WERI-Rb-1 (cell line): Measurements from ENCODE around the gene OR9K2.
"Not testable (repeated sequence)": the region's sequence is repeated elsewhere in the genome, so short reads cannot be mapped to it uniquely, and the experiment has no call there.

ENCODE experiments used
- DNase-seq: peaks from one replicate; pipeline ENCODE4 v3.0.0-alpha.2; 2020
- H3K27ac ChIP-seq: fragments of 250-450 bp; sonication (Bioruptor Pico); 2 replicates; pipeline ENCODE4 v1.5.1; 2020; ENCODE audit warnings: mild to moderate bottlenecking, moderate library complexity
- H3K27me3 ChIP-seq: fragments of 250-450 bp; sonication (Bioruptor Pico); 2 replicates; pipeline ENCODE4 v1.5.1; 2021; ENCODE audit warnings: mild to moderate bottlenecking, low read depth, moderate library complexity; ENCODE audit not compliant: insufficient read depth, severe bottlenecking
- H3K36me3 ChIP-seq: fragments of 250-450 bp; sonication (Bioruptor Pico); 2 replicates; pipeline ENCODE4 v1.5.1; 2020; ENCODE audit warnings: mild to moderate bottlenecking, moderate library complexity
- H3K4me3 ChIP-seq: 2 replicates; pipeline ENCODE4 v1.5.1; 2011; ENCODE audit warnings: low read depth, mild to moderate bottlenecking, control low read depth, low read length
- H3K9me3 ChIP-seq: fragments of 250-450 bp; sonication (Bioruptor Pico); 2 replicates; pipeline ENCODE4 v1.5.1; 2021; ENCODE audit warnings: mild to moderate bottlenecking, moderate library complexity; ENCODE audit not compliant: severe bottlenecking
- TF ChIP-seq, protein P1 (sequence below): IDR thresholded peaks from 2 replicates; pipeline ENCODE4 v1.5.1; 2011; ENCODE audit warnings: low read depth, mild to moderate bottlenecking, control low read depth, inconsistent platforms, low read length

OR9K2 gene

DNA sequence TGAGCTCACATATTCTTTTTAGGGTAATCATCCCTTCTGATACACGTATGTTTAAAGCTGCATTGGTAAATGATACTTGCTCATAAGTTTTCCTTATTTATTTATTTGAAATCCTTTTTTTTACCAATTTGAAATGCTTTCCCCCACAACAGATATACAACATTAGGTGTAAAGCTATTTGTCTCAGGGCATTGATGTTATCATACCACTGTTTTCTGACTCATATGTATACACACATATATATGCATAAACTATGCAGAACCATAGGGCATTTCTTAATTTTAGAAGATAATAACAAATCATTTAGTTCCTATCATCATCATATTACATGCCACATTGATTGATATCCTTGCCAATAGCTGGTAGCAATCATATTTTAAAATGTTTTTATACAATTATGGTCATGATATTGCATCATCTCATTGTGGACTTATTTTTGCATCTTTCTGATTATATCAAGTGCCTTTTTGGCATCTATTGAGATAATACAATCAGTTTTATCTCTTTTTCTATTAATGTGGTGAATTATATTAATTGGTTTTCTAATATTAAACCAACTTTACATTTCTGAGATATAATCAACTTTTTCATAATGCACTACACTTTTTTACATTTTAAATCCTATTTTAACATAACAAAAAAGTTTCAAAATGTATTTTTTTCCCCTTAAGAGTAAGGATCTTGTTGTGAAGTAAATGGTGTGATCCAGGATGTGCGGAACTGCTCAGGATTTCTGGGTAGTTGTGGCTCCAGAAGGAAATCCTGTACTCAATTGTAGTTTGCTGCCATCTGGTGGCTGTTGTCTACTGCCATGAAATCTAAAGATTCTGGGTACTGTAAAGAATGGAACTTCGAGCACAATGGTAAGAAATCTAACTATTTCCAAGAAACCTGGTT, 16.7 kb downstream of the OR9K2 start:
- H3K9me3 ChIP-seq = no peaks in the 10 kb centered on the region
- H3K27me3 ChIP-seq = peaks cover 5% of the 10 kb centered on the region
- DNase-seq = peak; percentile 59
- TF ChIP-seq, protein P1, sequence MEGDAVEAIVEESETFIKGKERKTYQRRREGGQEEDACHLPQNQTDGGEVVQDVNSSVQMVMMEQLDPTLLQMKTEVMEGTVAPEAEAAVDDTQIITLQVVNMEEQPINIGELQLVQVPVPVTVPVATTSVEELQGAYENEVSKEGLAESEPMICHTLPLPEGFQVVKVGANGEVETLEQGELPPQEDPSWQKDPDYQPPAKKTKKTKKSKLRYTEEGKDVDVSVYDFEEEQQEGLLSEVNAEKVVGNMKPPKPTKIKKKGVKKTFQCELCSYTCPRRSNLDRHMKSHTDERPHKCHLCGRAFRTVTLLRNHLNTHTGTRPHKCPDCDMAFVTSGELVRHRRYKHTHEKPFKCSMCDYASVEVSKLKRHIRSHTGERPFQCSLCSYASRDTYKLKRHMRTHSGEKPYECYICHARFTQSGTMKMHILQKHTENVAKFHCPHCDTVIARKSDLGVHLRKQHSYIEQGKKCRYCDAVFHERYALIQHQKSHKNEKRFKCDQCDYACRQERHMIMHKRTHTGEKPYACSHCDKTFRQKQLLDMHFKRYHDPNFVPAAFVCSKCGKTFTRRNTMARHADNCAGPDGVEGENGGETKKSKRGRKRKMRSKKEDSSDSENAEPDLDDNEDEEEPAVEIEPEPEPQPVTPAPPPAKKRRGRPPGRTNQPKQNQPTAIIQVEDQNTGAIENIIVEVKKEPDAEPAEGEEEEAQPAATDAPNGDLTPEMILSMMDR = peak; percentile 59
- no peaks in the 10 kb centered on the region for H3K36me3 ChIP-seq
- H3K27ac ChIP-seq = no peak overlapping the region
- no peak overlapping the region for H3K4me3 ChIP-seq

DNA sequence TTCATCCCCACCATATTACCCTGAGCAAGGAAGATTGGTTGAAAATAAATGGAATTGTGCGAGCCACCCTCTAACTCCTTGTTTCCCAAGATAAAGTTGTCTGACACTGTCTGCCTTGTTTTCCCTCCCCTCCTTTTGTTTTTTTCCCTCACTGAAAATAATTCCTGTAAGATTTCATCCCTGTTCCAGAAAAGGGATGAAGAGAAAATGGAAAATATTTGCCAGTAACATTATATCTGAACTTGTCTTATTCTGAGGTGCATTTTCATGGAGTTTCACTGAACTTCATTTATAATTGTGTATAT, 17.3 kb downstream of the OR9K2 start:
- TF ChIP-seq, protein P1 = no peak
- Histone ChIP-seq H3K27ac (no peak overlapping the region), H3K4me3 (no peak overlapping the region), H3K9me3 (no peaks in the 10 kb centered on the region), H3K27me3 (peaks cover 5% of the 10 kb centered on the region), H3K36me3 (no peaks in the 10 kb centered on the region)
- DNase-seq = no peak

DNA sequence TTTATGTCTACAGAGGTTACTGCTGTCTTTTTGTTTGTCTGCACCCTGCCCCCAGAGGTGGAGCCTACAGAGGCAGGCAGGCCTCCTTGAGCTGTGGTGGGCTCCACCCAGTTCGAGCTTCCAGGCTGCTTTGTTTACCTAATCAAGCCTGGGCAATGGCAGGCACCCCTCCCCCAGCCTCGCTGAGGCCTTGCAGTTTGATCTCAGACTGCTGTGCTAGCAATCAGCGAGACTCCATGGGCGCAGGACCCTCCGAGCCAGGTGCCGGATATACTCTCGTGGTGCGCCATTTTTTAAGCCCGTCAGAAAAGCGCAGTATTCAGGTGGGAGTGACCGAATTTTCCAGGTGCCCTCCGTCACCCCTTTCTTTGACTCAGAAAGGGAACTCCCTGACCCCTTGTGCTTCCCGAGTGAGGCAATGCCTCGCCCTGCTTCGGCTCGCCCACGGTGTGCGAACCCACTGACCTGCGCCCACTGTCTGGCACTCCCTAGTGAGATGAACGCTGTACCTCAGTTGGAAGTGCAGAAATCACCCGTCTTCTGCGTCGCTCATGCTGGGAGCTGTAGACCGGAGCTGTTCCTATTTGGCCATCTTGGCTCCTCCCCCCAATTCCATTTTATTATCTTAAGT, 40.9 kb downstream of the OR9K2 start:
- DNase-seq, H3K9me3 ChIP-seq, H3K27me3 ChIP-seq, H3K4me3 ChIP-seq, H3K27ac ChIP-seq, H3K36me3 ChIP-seq: not testable (repeated sequence)

DNA sequence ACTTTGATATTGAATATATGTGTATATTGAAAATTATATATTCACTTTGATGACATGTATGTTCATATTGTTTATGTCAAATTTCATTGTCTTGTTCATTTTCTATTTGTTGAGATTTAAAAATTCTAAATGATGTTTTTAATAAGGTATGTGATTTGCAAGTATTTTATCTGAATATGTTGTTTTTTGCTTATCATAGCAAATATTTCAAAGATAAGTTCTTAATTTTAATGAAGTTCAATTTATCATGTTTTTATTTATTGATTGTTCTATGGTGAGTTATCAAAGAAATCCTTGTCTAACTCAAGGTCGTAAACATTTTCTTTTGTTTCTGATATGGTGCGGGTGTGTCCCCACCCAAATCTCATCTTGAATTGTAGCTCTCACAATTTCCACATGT, 45.2 kb downstream of the OR9K2 start:
- Histone ChIP-seq H3K27me3 (no peaks in the 10 kb centered on the region), H3K36me3 (no peaks in the 10 kb centered on the region), H3K4me3 (no peak overlapping the region), H3K9me3 (peaks cover 3% of the 10 kb centered on the region), H3K27ac (no peak overlapping the region)
- DNase-seq = no peak
- TF ChIP-seq, protein P1 = no peak

DNA sequence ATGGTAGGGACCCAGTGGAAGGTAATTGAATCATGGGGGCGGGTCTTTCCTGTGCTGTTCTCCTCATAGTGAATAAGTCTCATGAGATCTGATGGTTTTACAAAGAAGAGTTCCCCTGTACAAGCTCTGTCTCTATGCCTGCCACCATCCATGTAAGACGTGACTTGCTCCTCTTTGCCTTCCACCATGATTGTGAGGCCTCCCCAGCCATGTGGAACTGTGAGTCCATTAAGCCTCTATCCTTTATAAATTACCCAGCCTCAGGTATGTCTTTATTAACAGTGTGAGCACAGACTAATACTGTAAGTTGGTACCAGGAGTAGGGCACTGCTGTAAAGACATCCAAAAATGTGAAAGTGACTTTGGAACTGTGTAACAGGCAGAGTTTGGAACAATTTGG, 45.6 kb downstream of the OR9K2 start:
- H3K4me3 ChIP-seq, H3K9me3 ChIP-seq, DNase-seq, H3K36me3 ChIP-seq, H3K27me3 ChIP-seq, H3K27ac ChIP-seq: not testable (repeated sequence)

DNA sequence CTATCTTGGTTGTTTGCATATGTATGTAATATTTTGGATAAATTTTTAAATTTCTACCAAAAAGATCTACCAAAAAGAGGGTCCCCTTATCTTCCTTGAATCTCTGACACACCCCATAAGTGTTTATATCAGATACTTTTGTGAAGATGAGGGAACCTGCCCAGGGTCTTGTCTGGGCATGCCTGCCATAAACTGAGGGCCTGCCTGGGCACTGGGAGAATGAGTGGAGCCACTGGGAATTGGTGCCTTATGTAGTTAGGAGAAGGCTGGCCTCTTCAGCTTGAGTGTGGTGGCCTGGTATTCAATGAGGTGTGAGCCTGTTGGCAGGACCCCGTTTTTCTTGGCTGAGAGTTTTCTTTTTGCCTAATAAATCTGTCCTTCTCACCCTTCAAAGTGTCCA, 46.5 kb downstream of the OR9K2 start:
- Histone ChIP-seq H3K4me3 (no peak overlapping the region), H3K27ac (no peak overlapping the region), H3K27me3 (peaks cover 1% of the 10 kb centered on the region), H3K9me3 (peaks cover 3% of the 10 kb centered on the region), H3K36me3 (no peaks in the 10 kb centered on the region)
- no peak for DNase-seq
- TF ChIP-seq, protein P1 = no peak
